MM.1S (cell line): ENCODE data around the gene XK.

Experiments used
- EZH2 ChIP-seq: fragments of 300-600 bp; sonication (generic); optimal IDR thresholded peaks from 2 replicates; pipeline ENCODE3; 2017; ENCODE audit warnings: low read depth, mild to moderate bottlenecking, antibody characterized with exemption, low read length, mixed read lengths
- EZH2phosphoT487 ChIP-seq: fragments of 300-600 bp; sonication (generic); IDR thresholded peaks from 2 replicates; pipeline ENCODE4 v1.6.1; 2018; ENCODE audit warnings: antibody characterized with exemption, low read length
- TF ChIP-seq, protein P1 (sequence below): fragments of 300-600 bp; sonication (generic); IDR thresholded peaks from 2 replicates; pipeline ENCODE4 v1.5.1; 2016; ENCODE audit warnings: antibody characterized with exemption, low read length, mixed read lengths

DNA sequence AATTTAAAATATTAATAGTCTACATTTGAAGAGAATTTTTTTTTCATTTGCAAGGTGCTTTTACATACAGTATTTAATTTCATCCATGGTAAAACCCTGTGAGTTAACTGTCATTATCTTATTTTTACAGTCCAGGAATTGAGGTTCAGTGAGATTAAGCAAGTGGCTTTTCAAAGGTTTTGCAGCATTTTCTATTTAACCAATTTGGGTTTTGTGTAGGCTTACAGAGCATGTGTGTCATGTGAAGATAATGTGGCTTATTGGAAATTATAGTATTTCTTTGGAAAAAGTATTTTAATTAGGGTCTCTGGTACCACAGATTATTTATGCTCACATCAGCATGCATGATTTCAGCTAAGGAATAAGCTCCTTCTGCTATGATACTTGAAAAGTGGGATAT lies 4.5 kb downstream of the XK start:
- TF ChIP-seq, protein P1, sequence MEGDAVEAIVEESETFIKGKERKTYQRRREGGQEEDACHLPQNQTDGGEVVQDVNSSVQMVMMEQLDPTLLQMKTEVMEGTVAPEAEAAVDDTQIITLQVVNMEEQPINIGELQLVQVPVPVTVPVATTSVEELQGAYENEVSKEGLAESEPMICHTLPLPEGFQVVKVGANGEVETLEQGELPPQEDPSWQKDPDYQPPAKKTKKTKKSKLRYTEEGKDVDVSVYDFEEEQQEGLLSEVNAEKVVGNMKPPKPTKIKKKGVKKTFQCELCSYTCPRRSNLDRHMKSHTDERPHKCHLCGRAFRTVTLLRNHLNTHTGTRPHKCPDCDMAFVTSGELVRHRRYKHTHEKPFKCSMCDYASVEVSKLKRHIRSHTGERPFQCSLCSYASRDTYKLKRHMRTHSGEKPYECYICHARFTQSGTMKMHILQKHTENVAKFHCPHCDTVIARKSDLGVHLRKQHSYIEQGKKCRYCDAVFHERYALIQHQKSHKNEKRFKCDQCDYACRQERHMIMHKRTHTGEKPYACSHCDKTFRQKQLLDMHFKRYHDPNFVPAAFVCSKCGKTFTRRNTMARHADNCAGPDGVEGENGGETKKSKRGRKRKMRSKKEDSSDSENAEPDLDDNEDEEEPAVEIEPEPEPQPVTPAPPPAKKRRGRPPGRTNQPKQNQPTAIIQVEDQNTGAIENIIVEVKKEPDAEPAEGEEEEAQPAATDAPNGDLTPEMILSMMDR, result no peak
- TF ChIP-seq EZH2 (no peak), EZH2phosphoT487 (no peak)
